ENCODE measurements around the gene HIVEP3.

HIVEP3 gene

DNA sequence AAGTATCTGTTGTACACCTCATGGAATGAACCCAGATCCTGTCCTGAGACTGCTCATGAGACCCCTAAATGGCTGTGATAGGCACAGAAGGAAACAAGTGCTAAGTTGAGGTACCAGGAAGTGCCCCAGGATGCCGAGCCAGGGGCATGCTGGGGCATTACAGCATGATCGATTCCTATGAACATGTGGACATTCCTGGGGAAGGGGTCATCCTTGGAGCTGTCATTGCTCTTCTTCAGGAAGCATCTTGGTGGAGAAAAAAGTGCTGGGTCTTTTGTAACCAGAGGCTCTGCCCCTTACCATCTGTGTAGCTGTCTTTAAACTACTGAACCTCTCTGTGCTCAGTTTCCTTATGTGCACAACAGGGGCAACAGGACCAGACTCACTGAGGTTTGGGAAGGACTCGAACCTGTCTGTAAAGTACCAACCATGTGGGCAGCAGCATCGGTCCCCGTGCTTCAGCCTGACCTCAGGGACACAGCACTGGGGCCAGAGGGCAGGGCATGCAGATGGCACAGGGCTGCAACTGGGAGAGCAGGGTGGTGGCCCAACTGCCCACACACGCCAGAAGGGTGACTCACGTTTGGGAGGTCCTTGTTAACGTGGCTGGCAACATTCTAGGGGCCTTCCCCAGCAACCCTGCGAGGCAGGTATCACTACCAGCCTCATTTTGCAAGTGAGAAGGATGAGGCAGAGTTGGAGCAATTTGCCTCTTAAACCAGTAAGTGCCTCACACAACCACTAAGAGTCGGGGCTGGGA lies 291.9 kb downstream of the HIVEP3 start:
- ChIA-PET POLR2A (no interaction called here), CTCF (interaction anchor here (0.9 to 1.7 kb wide), 2 partner anchors 14 to 16 kb away, joined by 3 to 4 read pairs; no protein-coding TSS in a partner anchor)
- no peak for DNase-seq (ENCODE audit: extremely low spot score)
- TF ChIP-seq, protein P1, sequence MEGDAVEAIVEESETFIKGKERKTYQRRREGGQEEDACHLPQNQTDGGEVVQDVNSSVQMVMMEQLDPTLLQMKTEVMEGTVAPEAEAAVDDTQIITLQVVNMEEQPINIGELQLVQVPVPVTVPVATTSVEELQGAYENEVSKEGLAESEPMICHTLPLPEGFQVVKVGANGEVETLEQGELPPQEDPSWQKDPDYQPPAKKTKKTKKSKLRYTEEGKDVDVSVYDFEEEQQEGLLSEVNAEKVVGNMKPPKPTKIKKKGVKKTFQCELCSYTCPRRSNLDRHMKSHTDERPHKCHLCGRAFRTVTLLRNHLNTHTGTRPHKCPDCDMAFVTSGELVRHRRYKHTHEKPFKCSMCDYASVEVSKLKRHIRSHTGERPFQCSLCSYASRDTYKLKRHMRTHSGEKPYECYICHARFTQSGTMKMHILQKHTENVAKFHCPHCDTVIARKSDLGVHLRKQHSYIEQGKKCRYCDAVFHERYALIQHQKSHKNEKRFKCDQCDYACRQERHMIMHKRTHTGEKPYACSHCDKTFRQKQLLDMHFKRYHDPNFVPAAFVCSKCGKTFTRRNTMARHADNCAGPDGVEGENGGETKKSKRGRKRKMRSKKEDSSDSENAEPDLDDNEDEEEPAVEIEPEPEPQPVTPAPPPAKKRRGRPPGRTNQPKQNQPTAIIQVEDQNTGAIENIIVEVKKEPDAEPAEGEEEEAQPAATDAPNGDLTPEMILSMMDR (IDR thresholded peaks at IDR 0.05; ENCODE audit: control extremely low read depth, extremely low read depth, low read depth, missing control alignments) = no peak

- no peak for DNase-seq (ENCODE audit: extremely low spot score)
- TF ChIP-seq, protein P1 (IDR thresholded peaks at IDR 0.05; ENCODE audit: control extremely low read depth, extremely low read depth, low read depth, missing control alignments) = no peak
- POLR2A ChIA-PET = no interaction called here
- CTCF ChIA-PET = interaction anchor here (0.9 to 1.7 kb wide), 2 partner anchors 15 to 17 kb away, joined by 3 to 4 read pairs; no protein-coding TSS in a partner anchor
Measured at GRCh38 chr1:41626146-41626545, 292.6 kb downstream of the HIVEP3 start.

- ChIA-PET CTCF (interaction anchor here (0.7 to 4.0 kb wide), 4 partner anchors 11 to 34 kb away, joined by 3 to 13 read pairs (median 4); no protein-coding TSS in a partner anchor), POLR2A (no interaction called here)
- TF ChIP-seq, protein P1 (IDR thresholded peaks at IDR 0.05; ENCODE audit: control extremely low read depth, extremely low read depth, low read depth, missing control alignments) = no peak
- no peak for DNase-seq (ENCODE audit: extremely low spot score)
Measured at GRCh38 chr1:41623736-41624135, 295.0 kb downstream of the HIVEP3 start.

DNA sequence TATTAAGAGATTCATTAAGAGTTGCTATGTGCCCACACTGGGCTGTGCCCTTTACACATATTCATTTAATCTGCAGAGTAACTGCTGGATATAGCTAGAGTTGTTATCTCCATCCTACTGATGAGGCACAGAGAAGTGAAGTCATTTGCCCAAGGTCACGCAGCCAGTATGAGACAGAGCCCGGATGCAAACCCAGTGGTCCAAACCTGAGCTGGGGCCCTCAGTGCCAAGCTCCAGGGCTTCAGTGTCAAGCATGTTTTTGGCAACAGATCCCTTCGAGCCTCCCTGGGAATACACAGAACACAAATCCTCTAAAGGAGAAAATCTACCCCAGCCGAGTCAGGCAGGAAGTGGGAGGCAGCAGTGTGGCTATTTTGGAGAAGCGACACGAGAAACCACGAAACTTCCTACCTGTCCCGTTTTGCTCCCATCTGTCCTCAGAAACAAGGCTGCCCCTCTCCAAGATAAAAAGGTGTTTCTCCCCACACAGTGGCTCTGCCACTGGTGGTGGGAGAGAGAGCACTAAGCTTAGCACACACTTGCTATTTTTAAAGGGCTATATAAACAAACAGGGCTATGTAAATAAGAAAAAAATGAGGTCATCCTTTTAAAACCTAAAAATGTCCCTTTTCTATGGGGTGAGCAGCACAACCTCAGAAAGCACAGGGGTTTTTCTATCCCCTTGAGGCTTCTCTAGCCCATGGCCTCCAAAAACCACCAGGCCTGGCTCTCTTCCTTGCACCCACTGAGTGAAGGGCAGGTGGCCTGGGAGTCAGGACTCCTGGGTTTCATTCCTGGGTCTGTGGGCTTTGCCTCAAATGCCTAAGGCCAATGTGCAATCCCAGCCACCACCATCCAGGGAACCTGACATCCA lies 295.6 kb downstream of the HIVEP3 start:
- TF ChIP-seq, protein P1 (IDR thresholded peaks at IDR 0.05; ENCODE audit: control extremely low read depth, extremely low read depth, low read depth, missing control alignments) = no peak
- POLR2A ChIA-PET = no interaction called here

GRCh38 chr1:41622402-41622801 lies 296.3 kb downstream of the HIVEP3 start:
- ChIA-PET POLR2A (no interaction called here), CTCF (interaction anchor here (1.4 to 4.0 kb wide), 5 partner anchors 9 to 107 kb away, joined by 3 to 13 read pairs (median 4); no protein-coding TSS in a partner anchor)
- no peak for DNase-seq (ENCODE audit: extremely low spot score)
- TF ChIP-seq, protein P1 (IDR thresholded peaks at IDR 0.05; ENCODE audit: control extremely low read depth, extremely low read depth, low read depth, missing control alignments) = no peak

More for the DNA sequence above, 295.6 kb downstream of the HIVEP3 start:
- CTCF ChIA-PET = interaction anchor here (0.7 to 4.0 kb wide), 5 partner anchors 10 to 107 kb away, joined by 3 to 13 read pairs (median 4); no protein-coding TSS in a partner anchor
- peak; percentile 84 for DNase-seq (ENCODE audit: extremely low spot score)

DNA sequence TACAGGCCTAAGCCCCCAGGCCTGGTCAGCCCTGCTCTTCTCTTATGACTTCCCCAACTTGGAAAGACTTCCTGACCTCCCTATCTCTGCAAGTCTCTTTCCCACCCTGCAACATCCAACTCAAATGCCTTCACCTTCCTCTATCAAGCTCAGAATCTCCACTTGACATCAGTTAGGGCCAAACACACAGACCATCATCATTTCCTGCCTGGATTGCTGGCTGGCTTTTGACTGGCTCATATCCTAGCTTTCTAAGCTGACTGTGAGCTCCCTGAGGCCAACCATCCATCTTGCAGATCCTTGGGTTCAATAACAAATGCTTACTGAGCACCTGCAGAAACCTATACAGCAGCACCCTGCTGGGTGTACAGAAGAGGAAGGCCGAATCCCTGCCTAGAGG lies 296.9 kb downstream of the HIVEP3 start:
- ChIA-PET CTCF (interaction anchor here (0.7 to 4.0 kb wide), 8 partner anchors 9 to 262 kb away, joined by 3 to 13 read pairs (median 4); no protein-coding TSS in a partner anchor), POLR2A (no interaction called here)
- no peak for DNase-seq (ENCODE audit: extremely low spot score)
- TF ChIP-seq, protein P1 (IDR thresholded peaks at IDR 0.05; ENCODE audit: control extremely low read depth, extremely low read depth, low read depth, missing control alignments) = no peak

Measured in GM10248 (cell line).